Measurements from ENCODE around the gene HSDL2.

HSDL2 gene

DNA sequence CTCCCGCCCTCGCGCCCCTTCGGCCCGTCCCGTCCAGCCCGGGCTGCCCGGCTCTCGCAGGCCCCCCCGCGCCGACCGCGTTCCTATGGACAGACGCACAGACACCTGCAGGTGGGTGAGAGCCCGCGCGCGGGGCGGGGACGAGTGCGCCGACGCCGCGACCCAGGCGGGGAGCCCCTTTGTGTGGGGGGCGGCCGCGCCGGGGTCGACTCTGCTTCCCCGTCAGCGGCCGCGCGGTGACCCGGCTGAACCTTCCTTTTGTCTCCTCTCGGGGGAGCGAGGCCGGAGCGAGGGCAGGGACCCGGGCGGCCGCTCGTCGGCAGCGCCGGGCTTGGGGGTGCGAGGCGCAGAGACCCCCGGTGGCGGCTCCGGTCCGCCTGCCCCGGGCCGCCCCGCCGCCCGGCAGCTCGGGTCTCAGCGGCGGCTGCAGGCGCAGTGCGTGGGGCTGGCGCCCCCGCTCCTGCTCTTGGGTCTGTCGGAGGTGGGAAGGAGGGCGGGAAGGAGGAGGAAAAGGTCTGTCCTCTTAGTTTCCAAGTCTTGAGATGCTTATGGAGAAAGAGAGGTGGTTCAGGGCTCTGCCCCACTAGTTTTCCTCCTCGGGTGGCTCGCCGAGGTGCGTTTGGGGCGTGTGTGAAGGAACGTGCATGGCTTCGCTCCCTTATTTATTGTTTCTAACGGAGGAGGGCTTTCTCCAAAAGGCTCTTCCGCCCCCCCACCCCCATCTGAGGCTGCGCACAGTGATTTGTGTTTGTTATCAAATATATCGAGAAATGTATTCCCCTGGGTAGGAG is 107.3 kb downstream of the HSDL2 start:
- peak overlapping the region; percentile 77 for H3K27ac ChIP-seq (ENCODE audit: low read depth, low read length)
- H3K4me2 ChIP-seq (ENCODE audit: low read length), result peak overlapping the region; percentile 97
- H3K4ac ChIP-seq (ENCODE audit: low read depth, low read length), result peak overlapping the region; percentile 3
- no peak overlapping the region for H2AK5ac ChIP-seq (ENCODE audit: low read length)
- H3K23ac ChIP-seq (ENCODE audit: low read length), result no peak overlapping the region
- peak overlapping the region; percentile 56 for H4K12ac ChIP-seq (ENCODE audit: low read depth, low read length)
- H4K91ac ChIP-seq (ENCODE audit: low read depth, low read length), result peak overlapping the region; percentile 30
- H3K27me3 ChIP-seq (ENCODE audit: insufficient read depth, low read length), result no peaks in the 10 kb centered on the region
- H3K14ac ChIP-seq (ENCODE audit: low read length), result peak overlapping the region; percentile 6
- peak overlapping the region; percentile 29 for H2BK12ac ChIP-seq (ENCODE audit: low read length)
- H2AFZ ChIP-seq (ENCODE audit: insufficient read depth, low read length, poor library complexity), result peak overlapping the region; percentile 75
- peaks cover 12% of the 10 kb centered on the region for H3K79me2 ChIP-seq (ENCODE audit: control insufficient read depth, insufficient read depth, low read length, poor library complexity)
- H3K79me1 ChIP-seq (ENCODE audit: low read length), result peaks cover 9% of the 10 kb centered on the region
- peak overlapping the region; percentile 4 for H2BK120ac ChIP-seq (ENCODE audit: insufficient read depth, low read length, poor library complexity)
- WGBS (ENCODE audit: extremely low coverage, insufficient coverage, insufficient read length), result no CpG with 5 or more reads among the region's 80 CpGs
- peaks cover 3 to 5% of the 10 kb centered on the region in 2 experiments for H3K4me1 ChIP-seq (ENCODE audit: control insufficient read depth in 1 of 2, insufficient read depth in 2 of 2, low read length in 2 of 2)
- peak overlapping the region; percentile 91 for H3K4me3 ChIP-seq (ENCODE audit: low read depth, low read length)
- H3K36me3 ChIP-seq (ENCODE audit: control insufficient read depth in 1 of 2, insufficient read depth in 2 of 2, low read length in 2 of 2), result no peaks in the 10 kb centered on the region
- peak overlapping the region; percentile 30 for H4K8ac ChIP-seq (ENCODE audit: low read depth, low read length)
- no peaks in the 10 kb centered on the region for H3K9me3 ChIP-seq (ENCODE audit: insufficient read depth, low read depth, low read length)
- peak overlapping the region; percentile 32 for H2BK5ac ChIP-seq (ENCODE audit: low read depth, low read length, poor library complexity)
- H3K18ac ChIP-seq (ENCODE audit: low read length), result peak overlapping the region; percentile 43
- peak overlapping the region; percentile 63 for H3K9ac ChIP-seq (ENCODE audit: low read length)
- peak; percentile 42 to 54 for DNase-seq

DNA sequence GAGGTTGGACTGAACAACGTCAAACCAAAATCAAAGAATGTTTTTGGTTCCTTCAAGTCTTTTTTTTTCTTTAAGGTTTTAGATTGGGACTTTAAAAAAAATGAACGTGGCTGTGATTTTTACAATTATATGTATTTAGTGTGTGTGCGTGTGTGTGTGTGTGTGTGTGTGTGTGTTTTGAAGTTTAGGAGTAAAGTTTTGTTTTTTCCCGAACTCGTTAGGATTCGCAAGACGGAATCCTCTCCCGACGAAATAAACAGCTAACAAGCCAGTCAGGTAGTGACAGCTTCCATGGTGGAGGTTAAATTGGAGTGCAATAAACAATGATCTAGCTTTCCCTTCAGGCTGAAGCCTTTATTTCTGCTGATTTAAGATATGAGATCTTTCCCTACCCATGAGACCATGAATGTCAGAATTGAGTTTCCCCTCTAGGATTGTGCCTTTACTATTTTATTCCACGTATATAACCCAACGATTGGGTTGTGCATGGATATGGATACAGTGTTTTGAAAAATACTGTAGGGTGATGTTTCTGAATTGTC is 108.0 kb downstream of the HSDL2 start:
- no peak overlapping the region for H2AFZ ChIP-seq (ENCODE audit: insufficient read depth, low read length, poor library complexity)
- no peak overlapping the region for H2BK12ac ChIP-seq (ENCODE audit: low read length)
- H3K4me2 ChIP-seq (ENCODE audit: low read length), result peak overlapping the region; percentile 97
- H3K27ac ChIP-seq (ENCODE audit: low read depth, low read length), result no peak overlapping the region
- no peak overlapping the region for H4K91ac ChIP-seq (ENCODE audit: low read depth, low read length)
- no peak overlapping the region for H3K4me3 ChIP-seq (ENCODE audit: low read depth, low read length)
- peaks cover 0 to 2% of the 10 kb centered on the region in 2 experiments for H3K36me3 ChIP-seq (ENCODE audit: control insufficient read depth in 1 of 2, insufficient read depth in 2 of 2, low read length in 2 of 2)
- H4K12ac ChIP-seq (ENCODE audit: low read depth, low read length), result no peak overlapping the region
- WGBS (ENCODE audit: extremely low coverage, insufficient coverage, insufficient read length), result no CpG with 5 or more reads among the region's 11 CpGs
- no peak overlapping the region for H4K8ac ChIP-seq (ENCODE audit: low read depth, low read length)
- no peak overlapping the region for H3K4ac ChIP-seq (ENCODE audit: low read depth, low read length)
- H3K9me3 ChIP-seq (ENCODE audit: insufficient read depth, low read depth, low read length), result no peaks in the 10 kb centered on the region
- DNase-seq, result no peak
- no peak overlapping the region for H3K23ac ChIP-seq (ENCODE audit: low read length)
- no peaks in the 10 kb centered on the region for H3K27me3 ChIP-seq (ENCODE audit: insufficient read depth, low read length)
- H3K4me1 ChIP-seq (ENCODE audit: control insufficient read depth in 1 of 2, insufficient read depth in 2 of 2, low read length in 2 of 2), result peaks cover 3 to 5% of the 10 kb centered on the region in 2 experiments
- no peak overlapping the region for H2BK120ac ChIP-seq (ENCODE audit: insufficient read depth, low read length, poor library complexity)
- H3K79me1 ChIP-seq (ENCODE audit: low read length), result peaks cover 9% of the 10 kb centered on the region
- H3K79me2 ChIP-seq (ENCODE audit: control insufficient read depth, insufficient read depth, low read length, poor library complexity), result peaks cover 12% of the 10 kb centered on the region
- no peak overlapping the region for H3K18ac ChIP-seq (ENCODE audit: low read length)
- no peak overlapping the region for H2BK5ac ChIP-seq (ENCODE audit: low read depth, low read length, poor library complexity)
- H3K14ac ChIP-seq (ENCODE audit: low read length), result no peak overlapping the region
- H2AK5ac ChIP-seq (ENCODE audit: low read length), result no peak overlapping the region
- H3K9ac ChIP-seq (ENCODE audit: low read length), result no peak overlapping the region

DNA sequence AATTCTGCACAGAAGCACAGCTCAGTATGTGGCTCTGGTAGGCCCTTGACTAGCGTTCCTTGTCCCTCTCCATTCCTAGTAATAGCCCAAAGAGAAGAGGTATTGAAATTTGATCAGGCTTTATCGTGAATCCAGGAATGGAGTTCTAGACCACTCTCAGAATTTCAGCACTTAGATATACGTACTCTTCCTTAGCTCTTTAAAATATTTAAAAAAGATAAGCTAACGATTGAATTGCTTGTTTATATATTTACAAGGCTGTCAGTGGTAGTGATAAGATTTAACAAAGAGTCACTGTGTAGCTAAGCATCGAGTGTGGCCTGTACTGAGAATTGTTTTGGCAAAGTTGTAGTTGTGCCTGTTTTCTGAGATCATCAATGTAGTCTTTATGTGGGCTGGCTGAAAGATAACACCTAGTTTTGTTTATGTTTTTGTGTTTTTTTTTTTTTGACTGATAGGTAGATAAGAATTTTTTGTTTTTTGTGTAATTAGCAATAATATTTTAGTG is 109.2 kb downstream of the HSDL2 start:
- Histone ChIP-seq H3K9me3 (ENCODE audit: insufficient read depth, low read depth, low read length) (no peaks in the 10 kb centered on the region), H3K4me2 (ENCODE audit: low read length) (no peak overlapping the region), H3K36me3 (ENCODE audit: control insufficient read depth in 1 of 2, insufficient read depth in 2 of 2, low read length in 2 of 2) (peaks cover 0 to 2% of the 10 kb centered on the region in 2 experiments), H4K91ac (ENCODE audit: low read depth, low read length) (no peak overlapping the region), H3K79me1 (ENCODE audit: low read length) (peaks cover 9% of the 10 kb centered on the region), H3K14ac (ENCODE audit: low read length) (no peak overlapping the region), H3K27me3 (ENCODE audit: insufficient read depth, low read length) (no peaks in the 10 kb centered on the region), H3K27ac (ENCODE audit: low read depth, low read length) (no peak overlapping the region), H3K79me2 (ENCODE audit: control insufficient read depth, insufficient read depth, low read length, poor library complexity) (peaks cover 12% of the 10 kb centered on the region), H2AFZ (ENCODE audit: insufficient read depth, low read length, poor library complexity) (no peak overlapping the region), H2BK5ac (ENCODE audit: low read depth, low read length, poor library complexity) (no peak overlapping the region), H4K12ac (ENCODE audit: low read depth, low read length) (no peak overlapping the region), H3K9ac (ENCODE audit: low read length) (no peak overlapping the region), H2BK12ac (ENCODE audit: low read length) (no peak overlapping the region), H3K23ac (ENCODE audit: low read length) (no peak overlapping the region), H4K8ac (ENCODE audit: low read depth, low read length) (no peak overlapping the region), H3K4me1 (ENCODE audit: control insufficient read depth in 1 of 2, insufficient read depth in 2 of 2, low read length in 2 of 2) (peaks cover 3 to 5% of the 10 kb centered on the region in 2 experiments), H3K4ac (ENCODE audit: low read depth, low read length) (no peak overlapping the region), H3K18ac (ENCODE audit: low read length) (no peak overlapping the region), H2BK120ac (ENCODE audit: insufficient read depth, low read length, poor library complexity) (no peak overlapping the region), H2AK5ac (ENCODE audit: low read length) (no peak overlapping the region), H3K4me3 (ENCODE audit: low read depth, low read length) (no peak overlapping the region)
- DNase-seq, result no peak
- no CpG with 5 or more reads among the region's 5 CpGs for WGBS (ENCODE audit: extremely low coverage, insufficient coverage, insufficient read length)

DNA sequence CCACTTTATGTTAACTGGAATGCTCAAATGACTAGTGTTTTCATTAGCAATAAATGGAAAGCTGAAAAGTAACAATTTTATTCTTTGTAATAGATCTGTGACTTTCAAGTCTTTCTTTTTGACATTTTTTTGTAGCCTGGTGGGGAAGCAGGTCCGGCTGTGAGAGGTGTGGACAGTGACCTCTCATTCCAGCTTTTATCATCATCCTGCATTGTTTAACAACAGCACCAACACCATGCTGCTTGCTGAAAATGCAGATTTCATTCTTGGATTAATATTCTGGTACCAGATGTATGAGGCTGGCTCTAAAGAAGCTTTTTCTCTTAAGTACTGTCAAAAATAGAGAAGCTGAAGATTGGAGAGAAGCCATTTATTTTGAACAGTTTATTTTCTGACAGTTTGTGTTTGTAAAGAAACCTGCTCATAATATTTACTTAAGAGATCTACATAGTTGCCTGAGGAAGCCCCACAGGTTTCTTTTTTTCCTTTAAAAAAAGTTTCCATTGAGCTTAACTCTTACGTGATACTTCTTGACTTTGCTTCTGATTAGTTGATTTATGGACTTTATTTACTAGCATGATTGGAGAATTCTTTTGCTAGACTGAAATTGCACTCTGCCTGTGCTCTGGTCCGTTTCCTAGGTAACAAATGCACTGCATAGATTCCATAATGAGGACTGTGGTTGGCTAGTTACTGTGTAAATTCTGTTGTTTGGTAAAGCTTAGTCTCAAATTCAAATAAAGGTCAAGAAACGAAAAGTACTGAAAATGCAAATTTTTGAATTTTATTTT is 110.2 kb downstream of the HSDL2 start:
- no peaks in the 10 kb centered on the region for H3K27me3 ChIP-seq (ENCODE audit: insufficient read depth, low read length)
- peaks cover 12% of the 10 kb centered on the region for H3K79me2 ChIP-seq (ENCODE audit: control insufficient read depth, insufficient read depth, low read length, poor library complexity)
- no peak overlapping the region for H3K18ac ChIP-seq (ENCODE audit: low read length)
- DNase-seq, result no peak
- H3K36me3 ChIP-seq (ENCODE audit: control insufficient read depth in 1 of 2, insufficient read depth in 2 of 2, low read length in 2 of 2), result peaks cover 0 to 6% of the 10 kb centered on the region in 2 experiments
- no peak overlapping the region for H3K23ac ChIP-seq (ENCODE audit: low read length)
- H2BK12ac ChIP-seq (ENCODE audit: low read length), result no peak overlapping the region
- no peak overlapping the region for H2BK120ac ChIP-seq (ENCODE audit: insufficient read depth, low read length, poor library complexity)
- H4K8ac ChIP-seq (ENCODE audit: low read depth, low read length), result no peak overlapping the region
- H3K4me3 ChIP-seq (ENCODE audit: low read depth, low read length), result no peak overlapping the region
- H3K27ac ChIP-seq (ENCODE audit: low read depth, low read length), result no peak overlapping the region
- no peak overlapping the region for H4K12ac ChIP-seq (ENCODE audit: low read depth, low read length)
- H2AFZ ChIP-seq (ENCODE audit: insufficient read depth, low read length, poor library complexity), result no peak overlapping the region
- H3K14ac ChIP-seq (ENCODE audit: low read length), result no peak overlapping the region
- H2AK5ac ChIP-seq (ENCODE audit: low read length), result no peak overlapping the region
- WGBS (ENCODE audit: extremely low coverage, insufficient coverage, insufficient read length), result no CpG with 5 or more reads among the region's 4 CpGs
- H3K9me3 ChIP-seq (ENCODE audit: insufficient read depth, low read depth, low read length), result peaks cover 3% of the 10 kb centered on the region
- H3K9ac ChIP-seq (ENCODE audit: low read length), result no peak overlapping the region
- no peak overlapping the region for H4K91ac ChIP-seq (ENCODE audit: low read depth, low read length)
- H3K4me1 ChIP-seq (ENCODE audit: control insufficient read depth in 1 of 2, insufficient read depth in 2 of 2, low read length in 2 of 2), result peaks cover 3 to 5% of the 10 kb centered on the region in 2 experiments
- H3K4me2 ChIP-seq (ENCODE audit: low read length), result no peak overlapping the region
- no peak overlapping the region for H2BK5ac ChIP-seq (ENCODE audit: low read depth, low read length, poor library complexity)
- no peak overlapping the region for H3K4ac ChIP-seq (ENCODE audit: low read depth, low read length)
- H3K79me1 ChIP-seq (ENCODE audit: low read length), result peaks cover 9% of the 10 kb centered on the region
